HG03558 (cell line): ENCODE results near the gene ADAP2.
"Not testable (repeated sequence)": the region's sequence is repeated elsewhere in the genome, so short reads cannot be mapped to it uniquely, and the experiment has no call there.

ENCODE experiments used
- ATAC-seq: cut with Tn5 transposase; IDR thresholded peaks from one replicate; pipeline ENCODE4 v1.9.1; 2021; ENCODE audit warnings: moderate number of reproducible peaks; ENCODE audit not compliant: unreplicated experiment; ENCODE audit errors: extremely low read depth

ADAP2 gene

DNA sequence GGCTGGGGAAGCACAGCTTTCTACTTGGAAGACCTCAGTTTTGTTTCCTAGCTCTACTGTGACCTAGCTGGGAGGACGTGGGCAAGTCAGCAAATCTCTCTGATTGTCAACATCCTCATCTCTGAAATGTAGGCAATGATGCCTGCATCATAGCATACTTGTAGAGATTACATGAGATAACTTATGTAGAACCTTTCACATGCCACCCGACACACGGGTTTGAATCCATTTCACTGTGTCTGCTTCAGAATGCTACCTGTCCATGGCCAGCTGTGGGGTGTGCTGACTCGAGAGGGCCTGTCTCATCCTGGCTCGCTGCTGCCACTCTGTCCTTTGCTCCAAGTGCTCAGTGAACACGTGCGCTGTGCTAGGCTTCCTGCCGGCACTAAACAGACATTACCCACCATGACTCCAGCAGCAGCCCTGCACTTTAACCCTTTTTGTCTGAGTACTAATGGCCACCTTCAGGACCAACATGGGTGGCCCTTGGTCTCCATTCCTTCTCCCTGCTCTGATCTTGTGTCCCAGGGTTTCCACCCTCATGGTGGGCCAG is 7.4 kb downstream of the ADAP2 start:
- ATAC-seq: no peak

- not testable (repeated sequence) for ATAC-seq
Observed at GRCh38 chr17:30929861-30930260, 8.1 kb downstream of the ADAP2 start.

DNA sequence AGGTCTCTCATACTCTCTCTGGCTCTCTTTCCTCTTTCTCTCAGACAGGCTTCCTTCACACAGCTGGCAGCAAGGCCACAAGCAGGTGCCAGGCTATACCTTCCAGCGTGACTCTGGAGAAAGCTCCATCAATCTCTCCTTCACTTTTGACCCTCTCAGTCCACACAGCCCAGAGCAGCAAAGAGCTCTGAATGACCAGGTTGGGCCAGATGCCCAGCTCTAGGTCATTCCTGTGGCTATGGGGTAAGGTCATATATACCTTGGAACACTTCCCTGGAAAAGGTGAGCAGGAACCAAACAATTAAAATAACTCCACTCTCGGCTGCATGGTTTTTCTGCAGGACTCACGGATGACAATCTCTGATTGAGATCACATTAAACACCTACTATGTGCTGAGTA is 8.8 kb downstream of the ADAP2 start:
- ATAC-seq: no peak

- not testable (repeated sequence) for ATAC-seq
Observed at GRCh38 chr17:30931582-30931981, 9.8 kb downstream of the ADAP2 start.

GRCh38 chr17:30933966-30934365 is 12.2 kb downstream of the ADAP2 start:
- no peak for ATAC-seq

- ATAC-seq: no peak
Observed at GRCh38 chr17:30939051-30939689, 17.4 kb downstream of the ADAP2 start.

- no peak for ATAC-seq
Observed at GRCh38 chr17:30942308-30943079, 20.7 kb downstream of the ADAP2 start.

DNA sequence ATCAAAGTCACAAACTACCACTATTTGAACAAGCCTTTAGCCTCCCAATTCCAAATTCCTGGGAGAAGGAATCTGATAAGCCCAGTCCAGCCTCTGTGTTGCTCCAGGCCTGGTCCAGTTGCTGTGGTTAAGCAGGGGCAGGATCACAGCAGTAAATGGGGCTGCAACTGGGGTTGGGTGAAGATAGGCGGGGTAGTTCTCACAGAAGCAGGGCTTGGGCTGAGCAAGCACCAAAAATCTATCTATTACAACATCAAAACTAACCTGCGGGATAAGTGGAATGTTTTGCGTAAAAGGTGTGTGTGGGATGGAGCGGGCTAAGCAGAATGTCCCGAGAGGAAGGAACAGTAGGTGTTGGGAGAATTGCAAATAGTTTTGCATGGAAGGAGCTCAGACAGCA is 26.1 kb downstream of the ADAP2 start:
- no peak for ATAC-seq

DNA sequence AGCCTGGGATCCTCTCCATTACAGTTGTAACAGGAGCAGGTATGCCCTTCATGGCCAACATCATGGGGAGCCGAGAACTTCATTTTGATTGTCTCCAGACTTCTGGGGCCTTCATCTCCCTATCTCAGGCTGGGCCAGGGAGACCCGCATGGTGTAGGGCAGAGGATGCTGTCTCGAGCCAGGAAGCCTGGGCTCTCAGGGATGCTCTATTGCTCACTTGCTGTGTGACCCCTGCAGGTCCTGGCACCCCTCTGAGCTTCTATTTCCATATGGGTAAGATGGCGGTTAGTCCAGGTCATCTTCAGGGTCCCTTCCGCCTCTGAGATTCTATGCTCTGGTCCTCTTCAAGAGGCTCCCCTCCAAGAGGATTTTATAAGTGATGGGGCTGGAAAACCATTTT is 28.4 kb downstream of the ADAP2 start:
- ATAC-seq: no peak

DNA sequence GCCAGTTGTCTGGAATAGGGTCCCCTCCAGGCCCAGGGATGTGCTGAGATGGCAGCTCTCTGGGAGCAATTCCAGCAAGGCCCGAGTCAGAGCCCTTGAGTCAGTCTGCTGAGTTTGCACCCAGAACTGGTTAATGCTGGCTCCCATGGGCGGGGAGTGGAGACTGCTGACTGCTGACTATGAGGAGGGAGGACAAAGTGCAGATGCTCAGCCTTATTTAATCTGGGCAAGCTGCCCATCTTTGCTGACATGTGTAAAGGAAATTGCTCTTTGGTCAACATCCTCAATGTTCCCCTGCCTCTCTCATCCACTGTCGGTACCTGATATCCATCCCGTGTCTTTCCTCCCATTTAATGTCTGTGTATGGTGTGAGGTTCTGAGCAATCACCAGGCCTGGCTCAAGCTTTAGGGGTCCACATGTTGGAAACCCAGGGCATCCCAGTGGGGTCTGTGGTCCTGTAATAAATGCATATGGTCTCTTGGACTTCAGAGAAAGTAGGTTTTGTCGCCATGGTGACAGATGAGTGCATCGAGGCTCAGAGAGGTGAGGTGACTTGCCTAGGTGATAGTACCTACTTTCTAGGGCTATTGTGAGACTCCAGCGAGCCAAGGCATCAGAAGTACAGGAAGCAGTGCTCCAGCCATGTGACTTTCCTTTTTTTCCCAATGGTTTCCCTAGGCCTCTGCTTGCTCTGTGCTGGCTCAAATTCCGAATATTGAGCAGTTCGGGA is 29.1 kb downstream of the ADAP2 start:
- no peak for ATAC-seq

- no peak for ATAC-seq
Observed at GRCh38 chr17:30952638-30953393, 31.1 kb downstream of the ADAP2 start.

DNA sequence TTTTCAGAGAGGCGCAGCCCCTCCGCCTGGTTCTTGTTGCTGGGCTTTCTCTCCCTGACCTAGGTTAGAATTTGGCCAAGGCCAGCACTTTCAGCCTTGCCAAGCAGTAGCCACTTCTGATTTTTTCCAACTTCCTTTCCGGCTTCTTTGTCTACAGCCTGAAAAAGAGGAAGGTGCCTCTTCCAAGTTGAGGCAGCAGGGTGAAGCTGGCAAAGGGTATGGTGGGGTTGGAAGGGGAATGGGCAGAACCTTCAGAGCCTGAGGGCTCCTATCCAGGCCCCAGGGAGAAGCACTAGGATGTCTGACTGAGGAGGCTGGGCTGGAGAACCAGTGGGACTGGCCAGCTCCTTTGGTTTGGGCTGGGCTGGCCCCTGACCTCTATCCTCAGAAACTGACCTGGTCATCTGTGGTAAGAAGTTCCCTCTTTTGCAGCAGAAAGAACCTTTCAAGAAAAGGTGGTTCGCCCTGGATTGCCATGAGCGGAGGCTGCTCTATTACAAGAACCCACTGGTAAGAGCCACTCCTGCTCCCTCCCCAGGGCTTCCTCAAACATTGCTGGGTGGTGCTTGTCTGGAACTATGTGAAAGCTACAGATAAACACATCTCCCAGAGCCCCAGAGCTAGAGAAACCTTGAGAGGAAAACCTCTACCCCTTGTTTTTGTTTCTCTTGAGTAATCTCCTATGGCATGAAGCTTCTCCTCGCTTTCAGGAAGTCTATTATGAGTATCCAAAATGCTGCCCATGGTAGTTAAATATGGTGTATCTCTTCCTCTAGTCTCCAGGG is 32.5 kb downstream of the ADAP2 start:
- ATAC-seq: no peak

DNA sequence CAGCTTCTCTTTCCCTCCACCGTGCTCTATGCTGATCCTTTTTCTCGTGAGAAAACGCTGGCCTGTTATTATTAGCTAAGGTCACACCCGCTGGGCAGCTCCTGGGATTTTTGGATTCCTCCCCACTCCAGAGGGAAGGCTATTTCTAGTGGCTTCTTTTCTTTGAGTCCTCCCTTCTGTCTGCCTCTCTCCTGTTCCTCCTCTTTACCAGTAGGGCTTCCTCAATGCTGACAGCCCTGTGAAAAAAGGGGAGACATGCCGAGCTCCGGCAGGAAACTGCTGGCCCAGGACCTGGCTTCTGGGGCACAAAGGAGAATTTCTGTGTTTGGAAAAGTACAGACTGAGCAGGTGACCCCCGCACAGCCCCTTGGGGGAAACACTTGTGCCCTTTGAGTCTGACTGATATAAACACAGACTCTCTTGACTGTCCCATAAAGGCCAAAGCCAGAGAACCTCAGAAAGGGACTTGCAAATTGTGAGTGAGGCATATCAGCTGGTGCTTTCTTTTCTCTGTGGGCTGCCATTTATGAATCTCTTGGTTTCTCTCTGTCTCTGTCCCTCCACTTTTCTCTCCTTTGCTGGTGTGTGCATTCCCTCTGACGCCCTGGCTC is 35.1 kb downstream of the ADAP2 start:
- no peak for ATAC-seq

DNA sequence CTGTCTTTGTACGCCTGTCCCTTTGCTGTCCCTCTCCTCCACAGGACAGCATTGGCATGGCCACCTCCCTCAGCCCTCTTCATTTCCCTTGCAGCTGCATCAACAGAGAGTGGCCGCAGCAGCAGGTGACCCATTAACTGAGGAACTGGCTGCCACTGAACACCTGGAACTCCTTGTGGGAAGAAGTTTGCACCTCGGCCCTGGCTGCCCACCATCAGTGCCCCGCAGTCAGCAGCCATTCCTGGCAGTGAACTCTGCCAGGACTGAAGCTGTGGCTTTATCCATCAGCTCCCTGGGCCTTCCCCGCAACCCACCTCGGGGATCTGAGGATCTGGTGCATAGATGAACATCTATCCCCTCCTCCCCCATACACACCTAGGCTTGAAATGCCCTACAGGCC is 36.0 kb downstream of the ADAP2 start:
- no peak for ATAC-seq

GRCh38 chr17:30958187-30958586 is 36.4 kb downstream of the ADAP2 start:
- no peak for ATAC-seq

- ATAC-seq: no peak
Observed at GRCh38 chr17:30961209-30962188, 39.8 kb downstream of the ADAP2 start.

DNA sequence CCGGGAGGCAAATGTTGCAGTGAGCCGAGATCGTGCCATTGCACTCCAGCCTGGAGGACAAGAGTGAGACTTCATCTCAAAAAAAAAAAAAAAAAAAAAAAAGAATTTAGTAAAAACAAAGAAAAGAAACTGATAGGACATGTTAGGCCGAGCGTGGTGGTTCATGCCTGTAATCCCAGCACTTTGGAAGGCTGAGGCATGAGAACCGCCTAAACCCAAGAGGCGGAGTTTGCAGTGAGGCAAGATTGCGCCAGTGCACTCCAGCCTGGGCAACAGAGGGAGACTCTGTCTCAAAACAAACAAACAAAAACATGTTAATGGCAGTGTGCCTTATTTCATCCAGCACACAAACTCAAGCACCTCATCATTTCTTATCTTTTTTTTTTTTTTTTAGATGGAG is 42.6 kb downstream of the ADAP2 start:
- ATAC-seq: not testable (repeated sequence)

DNA sequence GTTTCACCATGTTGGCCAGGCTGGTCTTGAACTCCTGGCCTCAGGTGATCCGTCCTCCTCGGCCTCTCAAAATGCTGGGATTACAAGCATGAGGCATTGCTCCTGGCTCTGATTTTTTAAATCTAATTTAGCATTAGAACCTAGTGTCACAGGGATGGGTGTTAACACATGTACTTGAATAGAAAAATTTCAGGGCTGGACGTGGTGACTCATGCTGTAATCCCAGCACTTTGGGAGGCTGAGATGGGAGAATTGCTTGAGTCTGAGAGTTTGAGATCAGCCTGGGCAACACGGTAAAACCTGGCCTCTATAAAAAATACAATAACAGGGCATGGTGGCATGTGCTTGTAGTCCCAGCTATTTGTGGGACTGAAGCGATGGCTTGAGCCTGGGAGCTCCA is 43.1 kb downstream of the ADAP2 start:
- ATAC-seq: no peak
